ENCODE data around the gene KRTAP5-8. TPM values are rescaled to one million over a fixed set of nuclear protein-coding genes. Genes with fewer than 3 reads are reported as not detected.

KRTAP5-8 gene
- total RNA-seq: not detected in 2 replicates

GRCh38 chr11:71537977-71538665, at the start of gene KRTAP5-8:
Gene KRTAP5-8, plus strand, starts transcription at chr11:71538025. Its CDS starts 31 bp downstream, at chr11:71538056.

GRCh38 chr11:71526796-71527575, 10.8 kb upstream of the KRTAP5-8 start, which contains the start of gene KRTAP5-7:
Gene KRTAP5-7, plus strand, starts transcription at chr11:71527267. Its CDS starts 34 bp downstream, at chr11:71527301.

GRCh38 chr11:71548120-71548519, 10.3 kb downstream of the KRTAP5-8 start, which contains the start of gene KRTAP5-9:
Gene KRTAP5-9, plus strand, starts transcription at chr11:71548420. Its CDS starts 238 bp downstream, at chr11:71548658.

GRCh38 chr11:71565263-71565662, 27.4 kb downstream of the KRTAP5-8 start, which contains the start of gene KRTAP5-10:
Gene KRTAP5-10, plus strand, starts transcription at chr11:71565563. Its CDS starts 25 bp downstream, at chr11:71565588.

DNA sequence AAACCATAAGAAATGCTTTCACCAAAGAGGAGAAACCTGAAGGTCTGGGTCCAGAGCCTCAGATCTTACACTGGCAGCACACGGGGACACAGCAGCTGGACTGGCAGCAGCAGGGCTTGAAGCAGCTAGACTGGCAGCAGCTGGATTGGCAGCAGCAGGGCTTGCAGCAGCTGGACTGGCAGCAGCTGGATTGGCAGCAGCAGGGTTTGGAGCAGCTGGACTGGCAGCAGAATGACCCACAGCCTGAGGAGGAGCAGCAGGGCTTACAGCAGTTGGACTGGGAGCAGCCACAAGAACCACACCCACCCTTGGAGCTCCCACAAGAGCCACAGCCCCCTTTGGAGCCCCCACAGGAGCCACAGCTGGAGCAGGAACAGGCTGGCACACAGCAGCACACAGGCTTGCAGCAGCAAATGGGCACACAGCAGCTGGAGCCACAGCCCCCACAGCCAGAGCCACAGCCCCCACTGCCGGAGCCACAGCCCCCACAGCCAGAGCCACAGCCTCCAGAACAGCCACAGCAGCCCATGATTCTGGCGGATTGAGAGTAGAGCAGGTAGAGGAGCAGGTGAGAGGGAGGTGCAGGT, 44.6 kb downstream of the KRTAP5-8 start, which contains the start of gene KRTAP5-11:
Gene KRTAP5-11, minus strand, starts transcription at position 567 of the 587 bp plus-strand sequence. Its CDS starts 38 bp downstream, at position 529.

Small RNA genes lying within 50 kb of the gene (small RNA-seq; reads per million reads assigned to genes)
- gene AP000867.1 (not detected), gene KRTAP5-14P (not detected)

Other genes with a start within 250 kb of the KRTAP5-8 start
- gene DHCR7, start 89.6 kb upstream of the KRTAP5-8 start, total RNA-seq: 44.3 and 84.8 TPM in 2 replicates
- 86.4 and 97.5 TPM in 2 replicates for gene NADSYN1, start 84.8 kb upstream of the KRTAP5-8 start, total RNA-seq
- gene KRTAP5-7, start 10.8 kb upstream of the KRTAP5-8 start, total RNA-seq: 0.07 and 0.13 TPM in 2 replicates
- not detected in 2 replicates for gene KRTAP5-9, start 10.4 kb downstream of the KRTAP5-8 start, total RNA-seq
- not detected in 2 replicates for gene KRTAP5-10, start 27.5 kb downstream of the KRTAP5-8 start, total RNA-seq
- gene KRTAP5-11, start 44.9 kb downstream of the KRTAP5-8 start, total RNA-seq: not detected in 2 replicates

Measured in thoracic aorta endothelial cell (primary cell).